Measurements from ENCODE around the gene MUC6.
"Not testable (repeated sequence)": the region's sequence is repeated elsewhere in the genome, so short reads cannot be mapped to it uniquely, and the experiment has no call there.

MUC6 gene

GRCh38 chr11:1020211-1020905, 16.2 kb downstream of the MUC6 start:
- Histone ChIP-seq H3K4me3 (ENCODE audit: control insufficient read depth in 1 of 7, extremely low read depth in 1 of 7, insufficient read depth in 4 of 7, low read depth in 2 of 7, low read length in 6 of 7) (no peak overlapping the region), H3K27ac (ENCODE audit: insufficient read depth in 1 of 2, low read depth in 1 of 2, low read length in 2 of 2, poor library complexity in 1 of 2, severe bottlenecking in 2 of 2) (no peak overlapping the region), H3K4me1 (ENCODE audit: control extremely low read depth in 1 of 4, control insufficient read depth in 4 of 4, insufficient read depth in 4 of 4, low read length in 3 of 4) (no peaks in the 10 kb centered on the region), H3K36me3 (ENCODE audit: control insufficient read depth in 4 of 4, insufficient read depth in 4 of 4, low read length in 3 of 4) (no peaks in the 10 kb centered on the region), H3K27me3 (replicated peaks in 2 of 5; ENCODE audit: control insufficient read depth in 4 of 5, insufficient read depth in 5 of 5, low read length in 4 of 5) (no peaks in the 10 kb centered on the region), H3K9me3 (ENCODE audit: control extremely low read depth in 1 of 5, control insufficient read depth in 4 of 5, insufficient read depth in 2 of 5, low read depth in 1 of 5, low read length in 4 of 5) (no peaks in the 10 kb centered on the region)
- WGBS (ENCODE audit: insufficient coverage), result 99% methylated on average over 16 of the region's 19 CpGs
- CTCF ChIA-PET, result no interaction called here
- no peak for DNase-seq
- POLR2A ChIA-PET, result no interaction called here

- no peaks in the 10 kb centered on the region for H3K4me1 ChIP-seq (ENCODE audit: control extremely low read depth in 1 of 4, control insufficient read depth in 4 of 4, insufficient read depth in 4 of 4, low read length in 3 of 4)
- CTCF ChIA-PET, result no interaction called here
- H3K9me3 ChIP-seq (ENCODE audit: control extremely low read depth in 1 of 5, control insufficient read depth in 4 of 5, insufficient read depth in 2 of 5, low read depth in 1 of 5, low read length in 4 of 5), result no peaks in the 10 kb centered on the region
- DNase-seq, result no peak
- 89% methylated on average over 18 of the region's 21 CpGs for WGBS (ENCODE audit: insufficient coverage)
- no peaks in the 10 kb centered on the region for H3K36me3 ChIP-seq (ENCODE audit: control insufficient read depth in 4 of 4, insufficient read depth in 4 of 4, low read length in 3 of 4)
- POLR2A ChIA-PET, result no interaction called here
- no peak overlapping the region for H3K27ac ChIP-seq (ENCODE audit: insufficient read depth in 1 of 2, low read depth in 1 of 2, low read length in 2 of 2, poor library complexity in 1 of 2, severe bottlenecking in 2 of 2)
- H3K4me3 ChIP-seq (ENCODE audit: control insufficient read depth in 1 of 7, extremely low read depth in 1 of 7, insufficient read depth in 4 of 7, low read depth in 2 of 7, low read length in 6 of 7), result no peak overlapping the region
- H3K27me3 ChIP-seq (replicated peaks in 2 of 5; ENCODE audit: control insufficient read depth in 4 of 5, insufficient read depth in 5 of 5, low read length in 4 of 5), result no peaks in the 10 kb centered on the region
Observed at GRCh38 chr11:1019321-1019910, 17.1 kb downstream of the MUC6 start.

- no peaks in the 10 kb centered on the region for H3K4me1 ChIP-seq (ENCODE audit: control extremely low read depth in 1 of 4, control insufficient read depth in 4 of 4, insufficient read depth in 4 of 4, low read length in 3 of 4)
- CTCF ChIA-PET, result no interaction called here
- H3K9me3 ChIP-seq (ENCODE audit: control extremely low read depth in 1 of 5, control insufficient read depth in 4 of 5, insufficient read depth in 2 of 5, low read depth in 1 of 5, low read length in 4 of 5), result no peaks in the 10 kb centered on the region
- DNase-seq, result no peak
- no peak overlapping the region for H3K27ac ChIP-seq (ENCODE audit: insufficient read depth in 1 of 2, low read depth in 1 of 2, low read length in 2 of 2, poor library complexity in 1 of 2, severe bottlenecking in 2 of 2)
- WGBS (ENCODE audit: insufficient coverage), result 89% methylated on average over 8 of the region's 9 CpGs
- no peaks in the 10 kb centered on the region for H3K36me3 ChIP-seq (ENCODE audit: control insufficient read depth in 4 of 4, insufficient read depth in 4 of 4, low read length in 3 of 4)
- POLR2A ChIA-PET, result no interaction called here
- no peaks in the 10 kb centered on the region for H3K27me3 ChIP-seq (replicated peaks in 2 of 5; ENCODE audit: control insufficient read depth in 4 of 5, insufficient read depth in 5 of 5, low read length in 4 of 5)
- H3K4me3 ChIP-seq (ENCODE audit: control insufficient read depth in 1 of 7, extremely low read depth in 1 of 7, insufficient read depth in 4 of 7, low read depth in 2 of 7, low read length in 6 of 7), result no peak overlapping the region
Observed at GRCh38 chr11:1018091-1018490, 18.4 kb downstream of the MUC6 start.

- ChIA-PET CTCF (no interaction called here), POLR2A (no interaction called here)
- no peak overlapping the region for H3K27ac ChIP-seq (ENCODE audit: insufficient read depth in 1 of 2, low read depth in 1 of 2, low read length in 2 of 2, poor library complexity in 1 of 2, severe bottlenecking in 2 of 2)
- no peaks in the 10 kb centered on the region for H3K4me1 ChIP-seq (ENCODE audit: control extremely low read depth in 1 of 4, control insufficient read depth in 4 of 4, insufficient read depth in 4 of 4, low read length in 3 of 4)
- H3K9me3 ChIP-seq (ENCODE audit: control extremely low read depth in 1 of 5, control insufficient read depth in 4 of 5, insufficient read depth in 2 of 5, low read depth in 1 of 5, low read length in 4 of 5), result no peaks in the 10 kb centered on the region
- H3K27me3 ChIP-seq (replicated peaks in 2 of 5; ENCODE audit: control insufficient read depth in 4 of 5, insufficient read depth in 5 of 5, low read length in 4 of 5), result no peaks in the 10 kb centered on the region
- WGBS (ENCODE audit: insufficient coverage), result 87% methylated on average over 12 of the region's 12 CpGs
- H3K4me3 ChIP-seq (ENCODE audit: control insufficient read depth in 1 of 7, extremely low read depth in 1 of 7, insufficient read depth in 4 of 7, low read depth in 2 of 7, low read length in 6 of 7), result no peak overlapping the region
- peaks cover 0 to 3% (median 0%) of the 10 kb centered on the region in 4 experiments for H3K36me3 ChIP-seq (ENCODE audit: control insufficient read depth in 4 of 4, insufficient read depth in 4 of 4, low read length in 3 of 4)
- DNase-seq, result no peak
Observed at GRCh38 chr11:1017269-1018005, 19.1 kb downstream of the MUC6 start.

GRCh38 chr11:1016610-1017126, 19.9 kb downstream of the MUC6 start:
- H3K9me3 ChIP-seq (ENCODE audit: control extremely low read depth in 1 of 5, control insufficient read depth in 4 of 5, insufficient read depth in 2 of 5, low read depth in 1 of 5, low read length in 4 of 5); H3K27ac ChIP-seq (ENCODE audit: insufficient read depth in 1 of 2, low read depth in 1 of 2, low read length in 2 of 2, poor library complexity in 1 of 2, severe bottlenecking in 2 of 2); H3K4me1 ChIP-seq (ENCODE audit: control extremely low read depth in 1 of 4, control insufficient read depth in 4 of 4, insufficient read depth in 4 of 4, low read length in 3 of 4); CTCF ChIA-PET; H3K4me3 ChIP-seq (ENCODE audit: control insufficient read depth in 1 of 7, extremely low read depth in 1 of 7, insufficient read depth in 4 of 7, low read depth in 2 of 7, low read length in 6 of 7); DNase-seq; H3K36me3 ChIP-seq (ENCODE audit: control insufficient read depth in 4 of 4, insufficient read depth in 4 of 4, low read length in 3 of 4); H3K27me3 ChIP-seq (replicated peaks in 2 of 5; ENCODE audit: control insufficient read depth in 4 of 5, insufficient read depth in 5 of 5, low read length in 4 of 5): not testable (repeated sequence)
- 72% methylated on average over 7 of the region's 7 CpGs for WGBS (ENCODE audit: insufficient coverage)
- POLR2A ChIA-PET, result interaction anchor here (0.5 kb wide), 1 partner anchor 92 kb away, joined by 3 read pairs; no protein-coding TSS in a partner anchor

GRCh38 chr11:1015826-1016545, 20.5 kb downstream of the MUC6 start:
- no peak for DNase-seq
- Histone ChIP-seq H3K27ac (ENCODE audit: insufficient read depth in 1 of 2, low read depth in 1 of 2, low read length in 2 of 2, poor library complexity in 1 of 2, severe bottlenecking in 2 of 2) (no peak overlapping the region), H3K27me3 (replicated peaks in 2 of 5; ENCODE audit: control insufficient read depth in 4 of 5, insufficient read depth in 5 of 5, low read length in 4 of 5) (no peaks in the 10 kb centered on the region), H3K36me3 (ENCODE audit: control insufficient read depth in 4 of 4, insufficient read depth in 4 of 4, low read length in 3 of 4) (peaks cover 0 to 13% (median 7%) of the 10 kb centered on the region in 4 experiments), H3K9me3 (ENCODE audit: control extremely low read depth in 1 of 5, control insufficient read depth in 4 of 5, insufficient read depth in 2 of 5, low read depth in 1 of 5, low read length in 4 of 5) (no peaks in the 10 kb centered on the region), H3K4me3 (ENCODE audit: control insufficient read depth in 1 of 7, extremely low read depth in 1 of 7, insufficient read depth in 4 of 7, low read depth in 2 of 7, low read length in 6 of 7) (no peak overlapping the region), H3K4me1 (ENCODE audit: control extremely low read depth in 1 of 4, control insufficient read depth in 4 of 4, insufficient read depth in 4 of 4, low read length in 3 of 4) (no peaks in the 10 kb centered on the region)
- WGBS (ENCODE audit: insufficient coverage), result 98% methylated on average over 18 of the region's 20 CpGs
- ChIA-PET CTCF (no interaction called here), POLR2A (interaction anchor here (0.5 kb wide), 1 partner anchor 92 kb away, joined by 3 read pairs; no protein-coding TSS in a partner anchor)

Measured in common myeloid progenitor, CD34-positive (primary cell).